KMS-11 (cell line): ENCODE measurements around the gene VASN.

Experiments used
- H2AFZ ChIP-seq: fragments of 200-600 bp; sonication (generic); 2 replicates; pipeline ENCODE4 v1.6.1; 2016; ENCODE audit warnings: antibody characterized with exemption, mixed run types, low read depth
- H3K27ac ChIP-seq: fragments of 200-600 bp; sonication (generic); 2 replicates; pipeline ENCODE4 v1.6.1; 2016; ENCODE audit warnings: mild to moderate bottlenecking, mixed run types
- H3K27me3 ChIP-seq: fragments of 200-600 bp; sonication (generic); 2 replicates; pipeline ENCODE4 v1.6.1; 2017; ENCODE audit warnings: mild to moderate bottlenecking, low read depth, mixed run types, moderate library complexity; ENCODE audit not compliant: insufficient read depth
- H3K36me3 ChIP-seq: fragments of 200-600 bp; sonication (generic); 2 replicates; pipeline ENCODE4 v1.6.1; 2017; ENCODE audit warnings: mild to moderate bottlenecking, mixed run types; ENCODE audit not compliant: insufficient read depth
- H3K4me1 ChIP-seq: fragments of 200-600 bp; sonication (generic); 2 replicates; pipeline ENCODE4 v1.6.1; 2016; ENCODE audit warnings: mild to moderate bottlenecking, low read depth, mixed run types; ENCODE audit not compliant: poor library complexity, severe bottlenecking
- H3K4me2 ChIP-seq: fragments of 200-600 bp; sonication (generic); 2 replicates; pipeline ENCODE4 v1.7.0; 2016; ENCODE audit warnings: mild to moderate bottlenecking, mixed run types
- H3K4me3 ChIP-seq: fragments of 200-600 bp; sonication (generic); IDR thresholded peaks from 2 replicates; pipeline ENCODE4 v1.6.1; 2017; ENCODE audit warnings: low read depth, low read length, mixed read lengths; ENCODE audit not compliant: insufficient read depth
- H3K79me2 ChIP-seq: fragments of 200-600 bp; sonication (generic); 2 replicates; pipeline ENCODE4 v1.6.1; 2016; ENCODE audit warnings: low read depth, mixed run types; ENCODE audit not compliant: insufficient read depth
- H3K9ac ChIP-seq: fragments of 200-600 bp; sonication (generic); 2 replicates; pipeline ENCODE4 v1.6.1; 2016; ENCODE audit warnings: mild to moderate bottlenecking, mixed run types
- H4K20me1 ChIP-seq: fragments of 200-600 bp; sonication (generic); 2 replicates; pipeline ENCODE4 v1.6.1; 2016; ENCODE audit warnings: mild to moderate bottlenecking, mixed run types; ENCODE audit not compliant: insufficient read depth
- TF ChIP-seq, protein P1 (sequence below): fragments of 200-600 bp; sonication (generic); conservative IDR thresholded peaks from 2 replicates; pipeline ENCODE4 v1.6.1; 2017; ENCODE audit warnings: low read depth, mild to moderate bottlenecking, antibody characterized with exemption, low read length, moderate library complexity, mixed read lengths

VASN gene

DNA sequence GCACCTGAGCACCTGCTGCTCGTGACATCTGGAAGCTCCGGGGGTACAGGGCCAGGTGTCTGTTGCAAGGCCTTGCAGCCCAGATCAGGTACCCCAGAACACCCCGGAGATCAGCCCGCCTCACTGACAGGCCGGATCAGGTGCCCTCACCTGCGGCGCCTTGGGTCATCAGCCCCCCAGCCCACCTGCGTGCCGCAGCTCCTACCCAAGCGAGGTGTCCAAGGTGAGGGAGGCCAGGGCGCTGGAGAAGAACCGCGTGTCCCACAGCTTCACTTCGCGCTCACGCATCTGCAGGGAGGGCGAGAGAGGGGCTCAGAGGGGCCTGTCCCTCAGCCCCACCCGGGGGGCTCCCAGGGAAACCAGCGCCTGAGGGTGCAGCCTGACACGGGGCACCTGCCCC, 16.1 kb downstream of the VASN start:
- Histone ChIP-seq H3K4me3 (no peak overlapping the region), H3K27ac (no peak overlapping the region), H3K4me1 (no peaks in the 10 kb centered on the region), H3K36me3 (no peaks in the 10 kb centered on the region), H3K27me3 (no peaks in the 10 kb centered on the region), H3K9ac (no peak overlapping the region), H4K20me1 (no peaks in the 10 kb centered on the region), H3K4me2 (no peak overlapping the region), H2AFZ (no peak overlapping the region), H3K79me2 (no peaks in the 10 kb centered on the region; the same call in 1 of the 2 replicates)
- TF ChIP-seq, protein P1, sequence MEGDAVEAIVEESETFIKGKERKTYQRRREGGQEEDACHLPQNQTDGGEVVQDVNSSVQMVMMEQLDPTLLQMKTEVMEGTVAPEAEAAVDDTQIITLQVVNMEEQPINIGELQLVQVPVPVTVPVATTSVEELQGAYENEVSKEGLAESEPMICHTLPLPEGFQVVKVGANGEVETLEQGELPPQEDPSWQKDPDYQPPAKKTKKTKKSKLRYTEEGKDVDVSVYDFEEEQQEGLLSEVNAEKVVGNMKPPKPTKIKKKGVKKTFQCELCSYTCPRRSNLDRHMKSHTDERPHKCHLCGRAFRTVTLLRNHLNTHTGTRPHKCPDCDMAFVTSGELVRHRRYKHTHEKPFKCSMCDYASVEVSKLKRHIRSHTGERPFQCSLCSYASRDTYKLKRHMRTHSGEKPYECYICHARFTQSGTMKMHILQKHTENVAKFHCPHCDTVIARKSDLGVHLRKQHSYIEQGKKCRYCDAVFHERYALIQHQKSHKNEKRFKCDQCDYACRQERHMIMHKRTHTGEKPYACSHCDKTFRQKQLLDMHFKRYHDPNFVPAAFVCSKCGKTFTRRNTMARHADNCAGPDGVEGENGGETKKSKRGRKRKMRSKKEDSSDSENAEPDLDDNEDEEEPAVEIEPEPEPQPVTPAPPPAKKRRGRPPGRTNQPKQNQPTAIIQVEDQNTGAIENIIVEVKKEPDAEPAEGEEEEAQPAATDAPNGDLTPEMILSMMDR: no peak

DNA sequence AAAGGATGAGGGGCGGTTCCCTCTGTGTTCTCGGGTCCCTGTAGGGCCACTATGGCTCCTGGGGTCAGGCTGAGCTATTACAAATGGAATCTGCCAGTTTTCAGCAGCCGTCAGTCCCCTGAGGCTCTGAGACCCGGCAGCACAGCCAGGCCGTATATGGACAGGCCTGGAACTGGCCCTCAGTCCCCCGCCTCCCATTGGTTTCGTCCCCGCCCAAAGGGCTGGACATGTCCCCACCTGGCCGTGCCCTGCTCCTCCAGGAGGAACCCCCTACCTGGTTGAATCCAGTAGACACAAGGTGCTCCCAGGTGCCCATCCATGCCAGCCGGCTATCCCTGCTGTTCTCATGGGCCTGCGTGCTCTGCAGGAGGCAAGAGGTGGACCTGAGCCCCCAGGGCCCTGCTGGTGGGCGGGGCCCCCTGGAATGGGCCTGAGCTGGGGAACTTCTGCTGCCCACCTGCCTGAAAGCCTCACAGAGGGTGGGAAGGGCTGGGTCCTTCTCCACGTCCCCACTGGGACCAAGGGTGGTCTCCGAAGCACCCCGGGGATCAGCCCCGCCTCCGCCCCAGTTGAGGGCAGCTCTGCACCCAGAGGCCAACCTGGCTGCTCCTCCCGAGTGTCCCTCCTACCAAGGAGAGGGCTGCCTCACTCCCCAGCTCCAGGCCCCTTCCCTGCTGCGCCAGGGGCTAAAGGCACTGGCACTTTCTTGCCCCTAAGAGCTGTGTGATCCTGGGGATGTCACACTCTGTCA, 16.8 kb downstream of the VASN start:
- Histone ChIP-seq H3K4me1 (no peaks in the 10 kb centered on the region), H3K27ac (no peak overlapping the region), H4K20me1 (no peaks in the 10 kb centered on the region)

DNA sequence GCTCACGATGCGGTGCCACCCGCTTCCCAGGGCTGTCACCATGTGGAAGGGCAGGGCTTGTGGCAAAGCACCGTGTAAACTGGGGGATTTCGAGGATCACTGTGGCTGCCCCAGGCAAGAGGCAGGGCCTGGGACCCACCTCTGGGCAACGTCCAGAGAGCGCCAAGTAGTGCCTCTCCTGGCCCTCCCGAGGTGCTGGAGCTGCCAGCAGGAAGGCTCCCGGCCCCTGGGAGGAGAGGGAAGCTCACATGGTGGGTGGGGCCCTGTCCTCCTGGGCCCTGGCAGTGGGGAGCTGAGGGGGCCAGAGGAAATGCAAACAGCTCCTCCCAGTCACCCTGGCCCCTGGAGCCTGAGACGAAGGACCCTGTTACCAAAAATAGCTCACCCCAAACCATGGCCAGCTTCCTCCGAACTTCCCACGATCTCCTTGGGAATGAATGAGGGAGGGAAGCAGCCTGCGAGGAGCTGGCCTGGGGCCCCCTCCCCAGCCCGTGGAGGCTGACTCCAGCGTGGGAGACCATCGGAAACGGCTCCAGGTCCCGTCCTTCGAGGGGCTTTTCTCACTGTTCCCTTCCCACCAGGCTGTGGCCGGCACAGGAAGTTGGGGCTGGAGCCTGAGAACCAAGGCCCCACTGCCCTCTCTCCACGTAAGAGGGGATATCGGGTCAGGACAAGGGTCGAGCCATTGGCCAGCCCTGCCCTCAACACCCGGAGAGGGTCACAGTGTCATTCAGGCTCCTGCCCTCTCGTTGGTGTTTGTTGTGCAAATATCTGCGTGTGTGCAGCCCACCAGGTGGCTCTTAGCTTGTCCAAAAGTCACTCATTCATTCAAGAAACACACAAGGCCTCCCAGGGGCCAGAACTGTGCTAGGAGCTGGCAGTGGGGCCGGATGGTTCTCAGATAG, 17.7 kb downstream of the VASN start:
- Histone ChIP-seq H3K9ac (no peak overlapping the region), H4K20me1 (no peaks in the 10 kb centered on the region), H2AFZ (no peak overlapping the region), H3K4me3 (no peak overlapping the region), H3K4me2 (no peak overlapping the region), H3K27me3 (no peaks in the 10 kb centered on the region), H3K27ac (no peak overlapping the region), H3K4me1 (no peaks in the 10 kb centered on the region), H3K79me2 (no peaks in the 10 kb centered on the region; the same call in 1 of the 2 replicates), H3K36me3 (no peaks in the 10 kb centered on the region)
- TF ChIP-seq, protein P1: no peak

More for the DNA sequence above, 16.8 kb downstream of the VASN start:
- TF ChIP-seq, protein P1: no peak
- no peak overlapping the region for H2AFZ ChIP-seq
- no peak overlapping the region for H3K4me2 ChIP-seq
- H3K79me2 ChIP-seq: no peaks in the 10 kb centered on the region; the same call in 1 of the 2 replicates
- no peak overlapping the region for H3K9ac ChIP-seq
- H3K4me3 ChIP-seq: no peak overlapping the region
- H3K36me3 ChIP-seq: no peaks in the 10 kb centered on the region
- H3K27me3 ChIP-seq: no peaks in the 10 kb centered on the region

DNA sequence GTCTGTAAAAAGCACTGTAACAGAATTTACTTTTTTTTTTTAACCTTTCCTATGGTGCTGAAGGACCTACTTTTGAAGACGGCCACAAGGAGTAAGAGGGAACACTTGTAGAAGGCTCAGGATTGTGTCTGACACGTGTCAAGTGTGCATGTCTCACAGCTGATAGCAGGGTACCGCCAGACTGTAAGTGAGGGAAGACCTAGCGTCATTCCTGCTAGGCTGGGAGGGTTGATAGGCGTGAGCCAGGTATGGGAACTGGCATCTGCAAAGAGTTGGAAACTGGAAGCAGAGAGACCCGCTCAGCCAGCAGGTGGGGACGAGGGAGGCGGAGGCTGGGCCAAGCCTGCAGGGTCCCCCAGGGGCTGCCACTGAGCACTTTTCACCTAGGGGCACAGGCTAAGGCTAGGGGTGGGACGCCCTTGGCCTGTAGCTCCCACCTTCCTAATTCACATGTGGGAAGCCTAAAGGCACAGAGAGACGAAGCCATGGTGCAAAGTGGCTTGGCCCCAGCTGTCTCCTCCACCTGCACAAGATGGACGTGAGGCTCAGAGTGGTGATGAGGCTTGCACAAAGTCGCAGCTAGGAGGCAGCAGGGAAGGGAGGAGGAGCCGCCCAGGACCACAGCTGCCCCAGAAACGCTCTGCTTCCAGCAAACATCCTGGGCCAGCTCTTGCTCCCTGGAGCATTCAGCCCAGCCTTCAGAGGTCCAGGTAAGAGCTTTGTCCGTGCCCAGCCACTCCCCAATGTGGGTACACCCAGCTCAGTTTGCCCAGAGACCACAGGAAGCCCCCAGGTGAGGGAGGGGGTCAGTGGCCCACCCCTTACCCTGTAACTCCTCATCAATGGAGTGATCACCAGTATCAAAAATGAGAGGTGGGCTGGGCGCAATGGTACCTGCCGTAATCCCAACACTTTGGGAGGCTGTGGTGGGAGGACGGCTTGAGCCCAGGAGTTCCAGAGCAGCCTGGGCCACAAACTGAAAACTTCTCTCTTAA, 18.9 kb downstream of the VASN start:
- Histone ChIP-seq H3K4me1 (no peaks in the 10 kb centered on the region), H3K79me2 (no peaks in the 10 kb centered on the region), H3K36me3 (no peaks in the 10 kb centered on the region; the same call in 1 of the 2 replicates), H4K20me1 (no peaks in the 10 kb centered on the region), H3K4me2 (no peak overlapping the region), H3K9ac (no peak overlapping the region), H3K27ac (no peak overlapping the region), H2AFZ (no peak overlapping the region), H3K27me3 (no peaks in the 10 kb centered on the region), H3K4me3 (no peak overlapping the region)
- TF ChIP-seq, protein P1: no peak
